IMR-90 (cell line): ENCODE data around the gene FTO. TPM values are rescaled to one million over a fixed set of nuclear protein-coding genes. Genes with fewer than 3 reads are reported as not detected.

Experiments used
- ATAC-seq: fragments of 200-7000 bp; cut with Tn5 transposase; 2 replicates; pipeline ENCODE4 v1.9.1; 2020; ENCODE audit warnings: low read depth, mild to moderate bottlenecking, moderate library complexity
- BruUV-seq: library from RNA; stranded (reverse); fragments of 400-500 nt; replicated peaks from 2 replicates; lab custom pipeline; 2021; lab: Mats Ljungman, UMichigan
- CTCF ChIA-PET: fragments of 300-600 bp; formaldehyde crosslinking; extraction: SDS; loops from one replicate; lab custom pipeline; 2021; ENCODE audit warnings: antibody characterized with exemption; lab: Yijun Ruan, JAX
- POLR2A ChIA-PET: fragments of 300-600 bp; sonication (Branson Sonifier 250); formaldehyde crosslinking; loops from one replicate; lab custom pipeline; 2022; ENCODE audit warnings: antibody characterized with exemption; ENCODE audit not compliant: unreplicated experiment; lab: Charles Lee
- DNase-seq: peaks from one replicate; pipeline ENCODE4 v3.0.0; 2013
- H2AFZ ChIP-seq: replicated peaks from 2 replicates; pipeline ENCODE3; 2013; ENCODE audit warnings: low read length, mild to moderate bottlenecking; ENCODE audit not compliant: poor library complexity
- H2AK5ac ChIP-seq: 2 replicates; pipeline ENCODE4 v1.6.1; 2013; ENCODE audit warnings: low read depth, low read length, inconsistent platforms
- H2AK9ac ChIP-seq: replicated peaks from 2 replicates; pipeline ENCODE3; 2013; ENCODE audit warnings: mild to moderate bottlenecking, low read depth, low read length, moderate library complexity; ENCODE audit not compliant: poor library complexity
- H2BK120ac ChIP-seq: 2 replicates; pipeline ENCODE4 v1.6.1; 2013; ENCODE audit warnings: low read depth, low read length, inconsistent platforms
- H2BK15ac ChIP-seq: 3 replicates; pipeline ENCODE4 v1.6.1; 2013; ENCODE audit warnings: low read depth, low read length, inconsistent platforms
- H2BK20ac ChIP-seq: 2 replicates; pipeline ENCODE4 v1.6.1; 2013; ENCODE audit warnings: low read depth, mild to moderate bottlenecking, inconsistent platforms, low read length, moderate library complexity
- H2BK5ac ChIP-seq: 2 replicates; pipeline ENCODE4 v1.6.1; 2013; ENCODE audit warnings: mild to moderate bottlenecking, low read depth, low read length, inconsistent platforms; ENCODE audit not compliant: poor library complexity, severe bottlenecking
- H3K14ac ChIP-seq: replicated peaks from 2 replicates; pipeline ENCODE4 v1.6.1; 2013; ENCODE audit warnings: low read depth, low read length, inconsistent platforms
- H3K18ac ChIP-seq: 2 replicates; pipeline ENCODE4 v1.6.1; 2013; ENCODE audit warnings: low read depth, low read length, control low read depth
- H3K23ac ChIP-seq: 2 replicates; pipeline ENCODE4 v1.6.1; 2013; ENCODE audit warnings: low read depth, low read length, inconsistent platforms
- H3K27ac ChIP-seq: 2 replicates; pipeline ENCODE4 v1.5.1; 2013; ENCODE audit warnings: mild to moderate bottlenecking, control low read depth, low read length; ENCODE audit not compliant: insufficient read depth
- H3K27me3 ChIP-seq: 2 replicates; pipeline ENCODE4 v1.6.1; 2013; ENCODE audit warnings: low read length; ENCODE audit not compliant: control insufficient read depth, insufficient read depth
- H3K36me3 ChIP-seq: 2 replicates; pipeline ENCODE4 v1.6.1; 2013; ENCODE audit warnings: low read length, mixed read lengths; ENCODE audit not compliant: control insufficient read depth, insufficient read depth
- H3K4ac ChIP-seq: 2 replicates; pipeline ENCODE4 v1.6.1; 2013; ENCODE audit warnings: low read depth, low read length, inconsistent platforms
- H3K4me1 ChIP-seq: 2 replicates; pipeline ENCODE4 v1.6.1; 2013; ENCODE audit warnings: low read length, mixed read lengths; ENCODE audit not compliant: control insufficient read depth, insufficient read depth
- H3K4me2 ChIP-seq: 2 replicates; pipeline ENCODE4 v1.6.1; 2013; ENCODE audit warnings: low read depth, mild to moderate bottlenecking, control low read depth, low read length, moderate library complexity
- H3K4me3 ChIP-seq: 2 replicates; pipeline ENCODE4 v1.5.1; 2013; ENCODE audit warnings: low read depth, mild to moderate bottlenecking, control low read depth, low read length, moderate library complexity; ENCODE audit not compliant: insufficient read depth
- H3K56ac ChIP-seq: 2 replicates; pipeline ENCODE4 v1.6.1; 2013; ENCODE audit warnings: low read length, inconsistent platforms; ENCODE audit not compliant: insufficient read depth; ENCODE audit errors: extremely low read depth
- H3K79me1 ChIP-seq, 2 experiments: 2 replicates each; pipeline ENCODE4 v1.6.1; 2013; ENCODE audit warnings: low read length in 2 of 2, inconsistent platforms in 1 of 2, low read depth in 1 of 2
- H3K9ac ChIP-seq: 2 replicates; pipeline ENCODE4 v1.6.1; 2013; ENCODE audit warnings: low read depth, low read length, control low read depth
- H3K9me1 ChIP-seq: 2 replicates; pipeline ENCODE4 v1.6.1; 2013; ENCODE audit warnings: low read length, inconsistent platforms; ENCODE audit not compliant: insufficient read depth
- H3K9me3 ChIP-seq: 2 replicates; pipeline ENCODE4 v1.6.1; 2013; ENCODE audit warnings: low read length; ENCODE audit not compliant: control insufficient read depth, insufficient read depth
- H4K20me1 ChIP-seq: 2 replicates; pipeline ENCODE4 v1.6.1; 2013; ENCODE audit warnings: low read length, inconsistent platforms; ENCODE audit not compliant: insufficient read depth
- H4K5ac ChIP-seq: 2 replicates; pipeline ENCODE4 v1.6.1; 2013; ENCODE audit warnings: mild to moderate bottlenecking, low read depth, low read length, control low read depth
- H4K8ac ChIP-seq, 2 experiments: 2 replicates each; pipeline ENCODE4 v1.6.1; 2013; ENCODE audit warnings: low read depth in 2 of 2, low read length in 2 of 2, control low read depth in 1 of 2, inconsistent platforms in 1 of 2
- H4K91ac ChIP-seq: 2 replicates; pipeline ENCODE4 v1.6.1; 2013; ENCODE audit warnings: low read depth, low read length, inconsistent platforms; ENCODE audit not compliant: insufficient read depth
- BHLHE40 ChIP-seq: fragments of 150-350 bp; IDR thresholded peaks from 2 replicates; pipeline ENCODE4 v1.6.1; 2016; ENCODE audit warnings: mild to moderate bottlenecking, low read depth, low read length
- RAD21 ChIP-seq: IDR thresholded peaks from 2 replicates; pipeline ENCODE4 v1.6.1; 2012; ENCODE audit warnings: low read length, improper control_type of control experiment
- RCOR1 ChIP-seq: IDR thresholded peaks from 2 replicates; pipeline ENCODE4 v1.6.1; 2012; ENCODE audit warnings: mild to moderate bottlenecking, low read length, improper control_type of control experiment; ENCODE audit not compliant: insufficient replicate concordance
- WGBS, 2 experiments: methylation state at CpG; one replicate each; pipeline versions ENCODE4 v1.1.5 to v1.1.7; 2013; ENCODE audit warnings: missing lambda C conversion rate in 2 of 2; ENCODE audit not compliant: insufficient read length in 1 of 2; ENCODE audit errors: extremely low coverage in 2 of 2; 5-methylcytosine and 5-hydroxymethylcytosine counted together
- dilution Hi-C: fragments of 300-500 bp; cut with HindIII; formaldehyde crosslinking; loops from one replicate; pipeline ENCODE4 v1.14.3; 2018; ENCODE audit warnings: low sequenced_read_pairs; ENCODE audit not compliant: unreplicated experiment
- in situ Hi-C: fragments of 300-500 bp; cut with MboI; formaldehyde crosslinking; loops from 3 replicates; pipeline ENCODE4 v1.14.3; 2019; ENCODE audit warnings: low sequenced_read_pairs, inconsistent platforms, mixed read lengths
- intact Hi-C: fragments of 100-400 bp; cut with micrococcal nuclease; formaldehyde crosslinking; loops from 2 replicates; pipeline ENCODE4 v1.10.0; 2022
- polyA plus RNA-seq, 3 experiments: library from polyadenylated mRNA; depleted of rRNA; stranded (reverse); fragments of >200 nt; gene quantifications; 2 replicates each; pipeline ENCODE4 v1.2.3, GENCODE V29; 2012; ENCODE audit warnings: low replicate concordance in 1 of 3
- total RNA-seq: library from RNA; depleted of rRNA; stranded (reverse); fragments of >200 nt; gene quantifications from 2 replicates; pipeline ENCODE4 v1.2.3, GENCODE V29; 2012
- TF ChIP-seq, protein P1 (sequence below): conservative IDR thresholded peaks from 2 replicates; pipeline ENCODE4 v1.5.1; 2012; ENCODE audit warnings: mild to moderate bottlenecking, low read depth, low read length, improper control_type of control experiment

Gene FTO
- total and polyA plus RNA-seq, 2 of the 4 experiments (the other 2 are of a cell fraction): 70.3 to 132 TPM

DNA sequence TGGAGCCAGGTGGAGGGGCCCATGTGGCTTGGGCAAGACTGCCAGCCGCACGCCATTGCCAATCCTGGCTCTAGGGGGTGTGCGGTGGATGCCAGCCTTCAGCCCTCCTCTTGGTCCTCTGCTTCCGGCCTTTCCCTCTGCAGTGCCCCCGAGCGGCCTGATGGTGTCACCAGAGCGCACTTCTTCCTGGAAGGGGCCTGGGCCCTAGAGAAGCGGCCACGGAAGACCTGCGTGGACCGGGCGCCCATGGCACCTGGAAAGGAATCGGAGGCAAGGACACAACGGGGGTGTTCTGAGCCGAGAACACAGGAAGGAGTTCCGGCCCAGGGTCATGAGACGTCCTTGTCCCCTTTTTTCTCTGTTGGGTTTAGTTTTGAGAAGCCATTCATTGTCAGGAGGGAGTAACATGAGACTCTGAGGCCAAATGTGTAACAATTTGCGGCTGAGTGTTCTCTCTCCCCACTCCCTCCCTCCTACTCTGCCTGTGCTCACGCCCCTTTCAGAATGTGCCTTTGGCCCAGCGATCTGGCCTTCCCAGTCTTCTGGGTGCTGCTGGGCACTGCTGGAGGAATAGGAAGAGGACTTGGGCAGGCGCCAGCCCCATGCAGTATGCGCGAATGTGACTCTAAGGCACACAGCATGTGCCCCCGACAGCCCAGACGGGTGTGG, 489.8 kb downstream of the FTO start:
- H3K27ac ChIP-seq: no peak overlapping the region
- intact Hi-C loops: loop anchor here (5.0 kb wide), 1 partner anchor 301 kb away; no protein-coding TSS in a partner anchor
- DNase-seq: peak; percentile 25
- no peak overlapping the region for H3K56ac ChIP-seq
- no peak overlapping the region for H2BK120ac ChIP-seq
- H4K5ac ChIP-seq: no peak overlapping the region
- WGBS, 2 experiments: 19% methylated on average over 17 of the region's 25 CpGs; no CpG with 5 or more reads in 1 of the 2 experiments
- no peak overlapping the region for H3K14ac ChIP-seq
- H3K4me3 ChIP-seq: no peak overlapping the region
- H3K9me1 ChIP-seq: no peaks in the 10 kb centered on the region
- no peak overlapping the region for H2AK9ac ChIP-seq
- H2BK20ac ChIP-seq: no peak overlapping the region
- H3K9me3 ChIP-seq: no peaks in the 10 kb centered on the region; the same call in 1 of the 2 replicates
- H3K18ac ChIP-seq: no peak overlapping the region
- H4K8ac ChIP-seq: no peak overlapping the region
- no peak overlapping the region for H4K91ac ChIP-seq
- no peak overlapping the region for H3K23ac ChIP-seq
- no peaks in the 10 kb centered on the region for H3K36me3 ChIP-seq
- ATAC-seq: peak; percentile 99
- H3K4me1 ChIP-seq: no peaks in the 10 kb centered on the region
- H3K9ac ChIP-seq: no peak overlapping the region
- ChIA-PET POLR2A (no interaction called here), CTCF (no interaction called here)
- no peak overlapping the region for H2BK15ac ChIP-seq
- no peaks in the 10 kb centered on the region for H4K20me1 ChIP-seq
- H3K4ac ChIP-seq: no peak overlapping the region; the same call in 1 of the 2 replicates
- H2AFZ ChIP-seq: peak overlapping the region; percentile 87
- H3K4me2 ChIP-seq: peak overlapping the region; percentile 65
- H3K27me3 ChIP-seq: peaks cover 8% of the 10 kb centered on the region; the same call in 1 of the 2 replicates
- no peaks in the 10 kb centered on the region for H3K79me1 ChIP-seq
- in situ Hi-C loops: no loop called here
- H2AK5ac ChIP-seq: no peak overlapping the region
- dilution Hi-C loops: no loop called here
- BruUV-seq: no TSS peak
- TF ChIP-seq RAD21 (peak; percentile 47), BHLHE40 (no peak), RCOR1 (no peak)
- TF ChIP-seq, protein P1, sequence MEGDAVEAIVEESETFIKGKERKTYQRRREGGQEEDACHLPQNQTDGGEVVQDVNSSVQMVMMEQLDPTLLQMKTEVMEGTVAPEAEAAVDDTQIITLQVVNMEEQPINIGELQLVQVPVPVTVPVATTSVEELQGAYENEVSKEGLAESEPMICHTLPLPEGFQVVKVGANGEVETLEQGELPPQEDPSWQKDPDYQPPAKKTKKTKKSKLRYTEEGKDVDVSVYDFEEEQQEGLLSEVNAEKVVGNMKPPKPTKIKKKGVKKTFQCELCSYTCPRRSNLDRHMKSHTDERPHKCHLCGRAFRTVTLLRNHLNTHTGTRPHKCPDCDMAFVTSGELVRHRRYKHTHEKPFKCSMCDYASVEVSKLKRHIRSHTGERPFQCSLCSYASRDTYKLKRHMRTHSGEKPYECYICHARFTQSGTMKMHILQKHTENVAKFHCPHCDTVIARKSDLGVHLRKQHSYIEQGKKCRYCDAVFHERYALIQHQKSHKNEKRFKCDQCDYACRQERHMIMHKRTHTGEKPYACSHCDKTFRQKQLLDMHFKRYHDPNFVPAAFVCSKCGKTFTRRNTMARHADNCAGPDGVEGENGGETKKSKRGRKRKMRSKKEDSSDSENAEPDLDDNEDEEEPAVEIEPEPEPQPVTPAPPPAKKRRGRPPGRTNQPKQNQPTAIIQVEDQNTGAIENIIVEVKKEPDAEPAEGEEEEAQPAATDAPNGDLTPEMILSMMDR: peak; percentile 57
- no peak overlapping the region for H2BK5ac ChIP-seq
